SK-N-SH treated with all-trans-retinoic acid at 6 μM for 48 hours (cell line): ENCODE data around the gene TMBIM1.

Experiments used
- ATAC-seq: fragments of 200-7000 bp; cut with Tn5 transposase; 3 replicates; pipeline ENCODE4 v1.9.1; 2020; ENCODE audit warnings: mild to moderate bottlenecking, moderate library complexity
- BACH2 ChIP-seq: fragments of 250-450 bp; sonication (Bioruptor Pico); IDR thresholded peaks from 2 replicates; pipeline ENCODE4 v1.9.0; 2021; ENCODE audit warnings: mild to moderate bottlenecking, borderline replicate concordance
- CSDC2 ChIP-seq: fragments of 250-450 bp; sonication (Bioruptor Pico); IDR thresholded peaks from 2 replicates; pipeline ENCODE4 v1.5.0; 2020; ENCODE audit warnings: mild to moderate bottlenecking, moderate library complexity
- ISL1 ChIP-seq: fragments of 250-450 bp; sonication (Bioruptor Pico); IDR thresholded peaks from 2 replicates; pipeline ENCODE4 v2.1.2; 2022; ENCODE audit warnings: mild to moderate bottlenecking, moderate library complexity
- PPARA ChIP-seq: fragments of 250-450 bp; sonication (Bioruptor Pico); IDR thresholded peaks from 2 replicates; pipeline ENCODE4 v1.5.0; 2020; ENCODE audit warnings: mild to moderate bottlenecking, borderline replicate concordance
- RARB ChIP-seq: fragments of 250-450 bp; sonication (Bioruptor Pico); IDR thresholded peaks from 2 replicates; pipeline ENCODE4 v1.8.0; 2021; ENCODE audit warnings: mild to moderate bottlenecking, moderate library complexity
- ZC3H10 ChIP-seq: fragments of 250-450 bp; sonication (Bioruptor Pico); IDR thresholded peaks from 2 replicates; pipeline ENCODE4 v1.5.1; 2021; ENCODE audit warnings: mild to moderate bottlenecking, moderate library complexity
- ZFP3 ChIP-seq: fragments of 250-450 bp; sonication (Bioruptor Pico); IDR thresholded peaks from 2 replicates; pipeline ENCODE4 v1.5.0; 2020; ENCODE audit warnings: mild to moderate bottlenecking, moderate library complexity
- ZNF565 ChIP-seq: fragments of 450-650 bp; formaldehyde crosslinking; conservative IDR thresholded peaks from 2 replicates; pipeline ENCODE4 v1.5.0; 2020; ENCODE audit warnings: low read depth, mild to moderate bottlenecking, moderate library complexity
- ZNF70 ChIP-seq: fragments of 450-650 bp; formaldehyde crosslinking; IDR thresholded peaks from 2 replicates; pipeline ENCODE4 v1.5.0; 2020; ENCODE audit warnings: mild to moderate bottlenecking, moderate library complexity
- TF ChIP-seq, protein P1 (sequence below): fragments of 250-450 bp; sonication (Bioruptor Pico); IDR thresholded peaks from 2 replicates; pipeline ENCODE4 v1.8.0; 2021; ENCODE audit warnings: low read depth, mild to moderate bottlenecking, moderate library complexity, borderline replicate concordance
- TF ChIP-seq, protein P2 (sequence below): fragments of 250-450 bp; sonication (Bioruptor Pico); IDR thresholded peaks from 2 replicates; pipeline ENCODE4 v1.5.1; 2021; ENCODE audit warnings: mild to moderate bottlenecking, moderate library complexity
- TF ChIP-seq, protein P3 (sequence below): fragments of 250-450 bp; sonication (Bioruptor Pico); IDR thresholded peaks from 2 replicates; pipeline ENCODE4 v1.5.0; 2020; ENCODE audit warnings: mild to moderate bottlenecking, moderate library complexity

Gene TMBIM1

DNA sequence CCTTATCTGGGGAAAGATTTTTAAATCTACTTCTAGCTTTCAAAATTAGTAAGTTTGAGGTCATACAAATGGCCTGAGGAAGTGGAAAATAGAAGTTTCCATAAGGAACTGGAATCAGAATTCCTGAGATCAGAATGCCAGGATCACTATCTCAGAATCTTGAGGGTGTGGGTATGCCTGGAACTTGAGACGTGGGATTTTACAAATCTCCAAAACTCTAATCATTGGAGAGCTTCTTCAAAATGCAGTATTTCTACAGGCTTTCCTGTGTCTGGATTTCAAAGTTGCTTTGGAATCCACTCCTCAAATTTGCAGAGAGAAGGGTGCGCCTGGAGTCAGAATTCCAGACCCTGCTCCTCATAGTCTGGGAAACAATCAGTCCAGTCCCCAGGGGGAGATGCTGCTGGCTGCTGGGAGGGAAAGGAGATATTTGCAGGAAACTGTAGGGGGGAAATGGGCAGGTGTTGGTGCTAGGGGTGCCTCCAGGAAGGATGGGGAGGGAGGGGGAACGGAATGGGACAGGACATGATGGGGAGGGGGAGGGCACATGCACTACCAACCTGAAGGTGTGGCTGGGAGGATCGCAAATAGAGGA is 33.4 kb upstream of the TMBIM1 start:
- no peak for ATAC-seq
- TF ChIP-seq, protein P1, sequence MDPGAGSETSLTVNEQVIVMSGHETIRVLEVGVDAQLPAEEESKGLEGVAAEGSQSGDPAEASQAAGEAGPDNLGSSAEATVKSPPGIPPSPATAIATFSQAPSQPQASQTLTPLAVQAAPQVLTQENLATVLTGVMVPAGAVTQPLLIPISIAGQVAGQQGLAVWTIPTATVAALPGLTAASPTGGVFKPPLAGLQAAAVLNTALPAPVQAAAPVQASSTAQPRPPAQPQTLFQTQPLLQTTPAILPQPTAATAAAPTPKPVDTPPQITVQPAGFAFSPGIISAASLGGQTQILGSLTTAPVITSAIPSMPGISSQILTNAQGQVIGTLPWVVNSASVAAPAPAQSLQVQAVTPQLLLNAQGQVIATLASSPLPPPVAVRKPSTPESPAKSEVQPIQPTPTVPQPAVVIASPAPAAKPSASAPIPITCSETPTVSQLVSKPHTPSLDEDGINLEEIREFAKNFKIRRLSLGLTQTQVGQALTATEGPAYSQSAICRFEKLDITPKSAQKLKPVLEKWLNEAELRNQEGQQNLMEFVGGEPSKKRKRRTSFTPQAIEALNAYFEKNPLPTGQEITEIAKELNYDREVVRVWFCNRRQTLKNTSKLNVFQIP (CRISPR knock-in tag) = no peak
- TF ChIP-seq ZC3H10 (CRISPR knock-in tag) (no peak), BACH2 (CRISPR knock-in tag) (no peak), ZFP3 (CRISPR knock-in tag) (no peak), ZNF565 (CRISPR knock-in tag) (no peak), PPARA (CRISPR knock-in tag) (no peak)
- TF ChIP-seq, protein P2, sequence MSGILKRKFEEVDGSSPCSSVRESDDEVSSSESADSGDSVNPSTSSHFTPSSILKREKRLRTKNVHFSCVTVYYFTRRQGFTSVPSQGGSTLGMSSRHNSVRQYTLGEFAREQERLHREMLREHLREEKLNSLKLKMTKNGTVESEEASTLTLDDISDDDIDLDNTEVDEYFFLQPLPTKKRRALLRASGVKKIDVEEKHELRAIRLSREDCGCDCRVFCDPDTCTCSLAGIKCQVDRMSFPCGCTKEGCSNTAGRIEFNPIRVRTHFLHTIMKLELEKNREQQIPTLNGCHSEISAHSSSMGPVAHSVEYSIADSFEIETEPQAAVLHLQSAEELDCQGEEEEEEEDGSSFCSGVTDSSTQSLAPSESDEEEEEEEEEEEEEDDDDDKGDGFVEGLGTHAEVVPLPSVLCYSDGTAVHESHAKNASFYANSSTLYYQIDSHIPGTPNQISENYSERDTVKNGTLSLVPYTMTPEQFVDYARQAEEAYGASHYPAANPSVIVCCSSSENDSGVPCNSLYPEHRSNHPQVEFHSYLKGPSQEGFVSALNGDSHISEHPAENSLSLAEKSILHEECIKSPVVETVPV (CRISPR knock-in tag) = no peak
- TF ChIP-seq, all 23 proteins: peak for 0

DNA sequence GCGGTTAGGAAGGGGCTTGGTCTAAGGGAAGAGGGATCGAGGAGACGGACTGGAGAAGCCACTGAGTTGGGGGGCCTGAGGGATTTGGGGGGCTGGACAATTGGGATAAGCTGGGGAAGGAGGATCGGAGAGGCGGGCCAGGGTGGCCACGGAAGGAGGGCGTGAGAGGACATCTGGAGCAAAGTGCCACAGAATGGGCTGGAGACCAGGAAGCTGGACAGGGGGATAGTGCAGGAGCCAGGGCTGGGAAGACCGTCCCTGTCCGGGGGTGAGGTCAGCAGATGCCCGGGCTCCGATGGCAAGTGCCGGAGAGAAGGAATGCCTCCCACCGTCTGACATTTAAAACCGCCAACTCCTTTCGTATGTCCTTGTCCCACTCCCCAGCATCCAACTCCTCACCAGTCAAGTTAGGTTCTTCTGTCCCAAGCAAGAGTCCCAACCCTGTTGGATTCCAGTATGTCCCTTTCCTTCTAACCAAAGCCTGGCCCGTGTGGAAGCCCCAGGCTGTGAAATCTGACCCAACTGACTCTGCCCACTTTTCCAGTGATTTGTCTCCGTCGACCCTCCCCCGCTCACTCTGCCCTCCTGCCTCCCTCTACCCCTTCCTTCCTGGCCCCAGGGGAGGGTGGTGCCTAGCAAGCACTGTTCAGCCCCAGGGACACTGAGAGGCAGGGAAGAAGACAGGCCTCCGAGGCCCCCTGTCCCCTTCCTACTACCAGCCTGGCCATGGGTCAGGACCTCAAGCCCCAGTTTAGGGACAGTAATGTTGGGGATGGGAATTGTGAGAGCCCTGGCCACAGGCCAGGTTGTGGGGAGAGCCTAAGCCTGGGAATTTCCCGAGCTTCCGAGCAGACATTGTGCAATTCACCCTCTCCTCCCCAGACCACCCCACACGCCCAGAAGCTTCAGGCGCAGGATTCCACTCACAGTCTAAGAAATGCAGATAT is 31.5 kb upstream of the TMBIM1 start:
- 0 out of 2 replicates have a peak, but pooled peaks have one; percentile 6 for TF ChIP-seq ISL1
- no peak for TF ChIP-seq CSDC2 (CRISPR knock-in tag)
- TF ChIP-seq, protein P2 (CRISPR knock-in tag) = no peak
- no peak for TF ChIP-seq ZNF70 (CRISPR knock-in tag)
- ATAC-seq = peak; percentile 65

DNA sequence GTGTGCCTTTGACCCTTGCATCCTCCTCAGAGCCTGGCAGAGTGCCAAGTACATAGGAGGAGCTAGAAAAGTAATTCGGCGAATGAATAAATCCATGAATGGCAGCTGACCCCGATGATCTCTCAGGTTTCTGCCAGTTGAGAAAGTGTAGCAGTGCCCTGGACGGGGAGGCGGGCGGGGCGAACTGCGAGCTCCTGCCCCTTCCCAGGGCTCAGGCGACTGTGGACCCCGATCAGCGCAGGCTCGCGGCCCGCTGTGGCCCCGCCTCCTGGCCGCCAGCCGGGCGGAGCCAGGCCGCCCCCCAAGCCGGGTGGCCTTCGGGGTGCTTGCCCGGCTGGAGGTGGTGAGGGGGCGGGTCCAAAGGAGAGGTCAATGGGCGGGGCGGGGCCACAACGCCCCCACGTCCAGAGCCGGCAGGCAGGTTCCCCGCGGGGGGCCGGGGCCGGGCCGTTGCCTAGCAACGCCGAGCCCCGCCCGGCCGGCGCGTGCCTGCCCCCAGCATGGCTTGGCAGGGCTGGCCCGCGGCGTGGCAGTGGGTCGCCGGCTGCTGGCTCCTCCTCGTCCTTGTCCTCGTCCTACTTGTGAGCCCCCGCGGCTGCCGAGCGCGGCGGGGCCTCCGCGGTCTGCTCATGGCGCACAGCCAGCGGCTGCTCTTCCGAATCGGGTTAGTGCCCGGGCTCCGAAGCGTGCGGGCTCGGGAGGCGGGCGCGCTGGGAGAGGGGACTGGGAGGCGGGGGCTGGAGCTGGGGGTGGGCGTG is 30.6 kb upstream of the TMBIM1 start:
- peak; percentile 85 for ATAC-seq
- TF ChIP-seq ISL1 = no peak
- TF ChIP-seq, protein P3, sequence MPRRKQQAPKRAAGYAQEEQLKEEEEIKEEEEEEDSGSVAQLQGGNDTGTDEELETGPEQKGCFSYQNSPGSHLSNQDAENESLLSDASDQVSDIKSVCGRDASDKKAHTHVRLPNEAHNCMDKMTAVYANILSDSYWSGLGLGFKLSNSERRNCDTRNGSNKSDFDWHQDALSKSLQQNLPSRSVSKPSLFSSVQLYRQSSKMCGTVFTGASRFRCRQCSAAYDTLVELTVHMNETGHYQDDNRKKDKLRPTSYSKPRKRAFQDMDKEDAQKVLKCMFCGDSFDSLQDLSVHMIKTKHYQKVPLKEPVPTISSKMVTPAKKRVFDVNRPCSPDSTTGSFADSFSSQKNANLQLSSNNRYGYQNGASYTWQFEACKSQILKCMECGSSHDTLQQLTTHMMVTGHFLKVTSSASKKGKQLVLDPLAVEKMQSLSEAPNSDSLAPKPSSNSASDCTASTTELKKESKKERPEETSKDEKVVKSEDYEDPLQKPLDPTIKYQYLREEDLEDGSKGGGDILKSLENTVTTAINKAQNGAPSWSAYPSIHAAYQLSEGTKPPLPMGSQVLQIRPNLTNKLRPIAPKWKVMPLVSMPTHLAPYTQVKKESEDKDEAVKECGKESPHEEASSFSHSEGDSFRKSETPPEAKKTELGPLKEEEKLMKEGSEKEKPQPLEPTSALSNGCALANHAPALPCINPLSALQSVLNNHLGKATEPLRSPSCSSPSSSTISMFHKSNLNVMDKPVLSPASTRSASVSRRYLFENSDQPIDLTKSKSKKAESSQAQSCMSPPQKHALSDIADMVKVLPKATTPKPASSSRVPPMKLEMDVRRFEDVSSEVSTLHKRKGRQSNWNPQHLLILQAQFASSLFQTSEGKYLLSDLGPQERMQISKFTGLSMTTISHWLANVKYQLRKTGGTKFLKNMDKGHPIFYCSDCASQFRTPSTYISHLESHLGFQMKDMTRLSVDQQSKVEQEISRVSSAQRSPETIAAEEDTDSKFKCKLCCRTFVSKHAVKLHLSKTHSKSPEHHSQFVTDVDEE (CRISPR knock-in tag) = no peak
- TF ChIP-seq ZC3H10 (CRISPR knock-in tag) = no peak
- no peak for TF ChIP-seq BACH2 (CRISPR knock-in tag)
- no peak for TF ChIP-seq RARB (CRISPR knock-in tag)
- TF ChIP-seq, protein P1 (CRISPR knock-in tag) = no peak
- TF ChIP-seq, all 23 proteins: peak for 0

DNA sequence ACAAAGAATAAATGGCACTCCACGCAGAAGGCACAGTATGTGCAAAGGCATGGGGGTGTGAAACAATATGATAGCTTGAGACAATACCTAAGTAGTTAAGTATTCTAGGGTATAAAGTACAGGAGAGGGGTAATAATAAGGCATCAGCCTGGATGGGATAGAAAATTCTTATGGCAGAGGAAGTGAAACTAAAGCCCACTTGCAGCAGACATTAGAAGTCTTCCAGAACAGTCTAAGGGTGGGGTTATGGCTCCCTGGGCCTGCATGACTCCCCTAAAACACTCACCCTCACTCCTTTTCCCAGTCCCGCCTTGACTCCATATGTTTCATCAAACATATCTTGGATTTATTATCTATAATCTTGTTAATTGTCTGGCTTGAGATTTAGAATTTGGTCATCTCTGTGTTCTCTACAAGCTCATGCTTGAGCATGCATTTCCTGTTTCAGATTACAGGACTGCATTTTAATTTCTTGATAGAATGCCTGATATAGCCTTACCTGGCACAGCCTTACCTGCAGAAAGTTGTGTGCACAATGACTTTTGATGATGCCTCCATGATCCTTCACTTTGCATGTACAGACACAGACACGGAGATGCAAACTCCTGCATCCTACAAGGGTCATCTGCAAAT is 28.5 kb upstream of the TMBIM1 start:
- no peak for TF ChIP-seq ZNF70 (CRISPR knock-in tag)
- TF ChIP-seq, all 23 proteins: peak for 0
- ATAC-seq = no peak
